ENCODE measurements around the gene DNAJC18. TPM values are rescaled to one million over a fixed set of nuclear protein-coding genes. Genes with fewer than 3 reads are reported as not detected.

The DNAJC18 gene
- total and polyA plus RNA-seq, 2 of the 4 experiments (the other 2 are of a cell fraction): 8.5 to 11.1 TPM

DNA sequence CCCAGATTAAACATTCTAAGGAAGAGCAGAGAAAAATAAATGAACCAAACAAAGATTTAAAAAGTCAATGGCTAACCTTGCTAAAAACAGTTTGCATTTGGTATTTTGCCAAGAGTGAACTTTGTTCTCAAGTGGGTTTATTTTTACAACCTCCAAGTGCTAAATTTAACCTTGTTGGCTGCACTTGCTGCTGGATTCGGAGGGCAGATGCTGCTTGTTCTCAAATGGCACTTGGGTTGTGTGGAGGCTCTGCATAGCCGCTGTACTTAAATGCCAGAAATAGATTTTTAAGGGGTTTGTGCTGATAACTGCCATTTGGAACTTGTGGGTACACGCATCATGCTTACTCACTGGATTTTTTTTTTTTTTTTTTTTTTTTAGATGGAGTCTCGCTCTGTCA, 22.1 kb downstream of the DNAJC18 start:
- no peak overlapping the region for H3K23ac ChIP-seq (ENCODE audit: low read depth, low read length)
- peaks cover 7% of the 10 kb centered on the region; the same call in 1 of the 2 replicates for H3K4me1 ChIP-seq (ENCODE audit: control insufficient read depth, insufficient read depth, low read length)
- ChIA-PET POLR2A (ENCODE audit: unreplicated experiment) (no interaction called here), CTCF (no interaction called here)
- intact Hi-C loops (cut with micrococcal nuclease) (no loop called here), dilution Hi-C loops (cut with HindIII; ENCODE audit: low sequenced_read_pairs, unreplicated experiment) (loop anchor here (25.0 kb wide), 1 partner anchor 95 kb away; no protein-coding TSS in a partner anchor), in situ Hi-C loops (cut with MboI; ENCODE audit: low sequenced_read_pairs) (no loop called here)
- H3K56ac ChIP-seq (ENCODE audit: extremely low read depth, insufficient read depth, low read length): no peak overlapping the region
- H2AFZ ChIP-seq (replicated peaks; ENCODE audit: low read length, poor library complexity): no peak overlapping the region
- no peak overlapping the region for H3K4ac ChIP-seq (ENCODE audit: low read depth, low read length)
- H3K9me3 ChIP-seq (ENCODE audit: control insufficient read depth, insufficient read depth, low read length): no peaks in the 10 kb centered on the region
- no TSS peak for BruUV-seq (replicated peaks)
- no peak overlapping the region for H2AK5ac ChIP-seq (ENCODE audit: low read depth, low read length)
- no peak overlapping the region for H4K8ac ChIP-seq (ENCODE audit: low read depth in 2 of 2, low read length in 2 of 2)
- H2BK120ac ChIP-seq (ENCODE audit: low read depth, low read length): no peak overlapping the region
- no CpG with 5 or more reads among the region's 4 CpGs for WGBS, 2 experiments (ENCODE audit: extremely low coverage in 2 of 2, insufficient read length in 1 of 2)
- no peak overlapping the region for H2BK20ac ChIP-seq (ENCODE audit: low read depth, low read length)
- peaks cover 23% of the 10 kb centered on the region for H3K36me3 ChIP-seq (ENCODE audit: control insufficient read depth, insufficient read depth, low read length)
- ATAC-seq (ENCODE audit: low read depth) (0 out of 2 replicates have a peak, but pooled peaks have one; percentile 24), DNase-seq (peak; percentile 76)
- H3K9me1 ChIP-seq (ENCODE audit: insufficient read depth, low read length): no peaks in the 10 kb centered on the region
- H3K9ac ChIP-seq (ENCODE audit: low read depth, low read length): no peak overlapping the region
- H3K14ac ChIP-seq (replicated peaks; ENCODE audit: low read depth, low read length): no peak overlapping the region
- no peak overlapping the region for H2AK9ac ChIP-seq (replicated peaks; ENCODE audit: low read depth, low read length, poor library complexity)
- H3K4me3 ChIP-seq (ENCODE audit: insufficient read depth, low read depth, low read length): no peak overlapping the region
- H2BK15ac ChIP-seq (ENCODE audit: low read depth, low read length): no peak overlapping the region
- no peak overlapping the region for H4K5ac ChIP-seq (ENCODE audit: low read depth, low read length)
- no peak overlapping the region for H2BK5ac ChIP-seq (ENCODE audit: low read depth, low read length, poor library complexity, severe bottlenecking)
- H4K20me1 ChIP-seq (ENCODE audit: insufficient read depth, low read length): no peaks in the 10 kb centered on the region
- no peak overlapping the region for H3K27ac ChIP-seq (ENCODE audit: insufficient read depth, low read length)
- H4K91ac ChIP-seq (ENCODE audit: insufficient read depth, low read depth, low read length): no peak overlapping the region
- no peak overlapping the region for H3K4me2 ChIP-seq (ENCODE audit: low read depth, low read length)
- no peaks in the 10 kb centered on the region for H3K79me1 ChIP-seq (ENCODE audit: low read depth in 1 of 2, low read length in 2 of 2)
- TF ChIP-seq, protein P1, sequence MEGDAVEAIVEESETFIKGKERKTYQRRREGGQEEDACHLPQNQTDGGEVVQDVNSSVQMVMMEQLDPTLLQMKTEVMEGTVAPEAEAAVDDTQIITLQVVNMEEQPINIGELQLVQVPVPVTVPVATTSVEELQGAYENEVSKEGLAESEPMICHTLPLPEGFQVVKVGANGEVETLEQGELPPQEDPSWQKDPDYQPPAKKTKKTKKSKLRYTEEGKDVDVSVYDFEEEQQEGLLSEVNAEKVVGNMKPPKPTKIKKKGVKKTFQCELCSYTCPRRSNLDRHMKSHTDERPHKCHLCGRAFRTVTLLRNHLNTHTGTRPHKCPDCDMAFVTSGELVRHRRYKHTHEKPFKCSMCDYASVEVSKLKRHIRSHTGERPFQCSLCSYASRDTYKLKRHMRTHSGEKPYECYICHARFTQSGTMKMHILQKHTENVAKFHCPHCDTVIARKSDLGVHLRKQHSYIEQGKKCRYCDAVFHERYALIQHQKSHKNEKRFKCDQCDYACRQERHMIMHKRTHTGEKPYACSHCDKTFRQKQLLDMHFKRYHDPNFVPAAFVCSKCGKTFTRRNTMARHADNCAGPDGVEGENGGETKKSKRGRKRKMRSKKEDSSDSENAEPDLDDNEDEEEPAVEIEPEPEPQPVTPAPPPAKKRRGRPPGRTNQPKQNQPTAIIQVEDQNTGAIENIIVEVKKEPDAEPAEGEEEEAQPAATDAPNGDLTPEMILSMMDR (conservative IDR thresholded peaks at IDR 0.05; ENCODE audit: low read depth, low read length): no peak
- TF ChIP-seq RFX5 (IDR thresholded peaks at IDR 0.05; ENCODE audit: low read depth, low read length): no peak
- no peak for TF ChIP-seq FOS (IDR thresholded peaks at IDR 0.05; ENCODE audit: low read depth, low read length)
- no peak for TF ChIP-seq MAFK (IDR thresholded peaks at IDR 0.05; ENCODE audit: low read depth, low read length)
- TF ChIP-seq RCOR1 (IDR thresholded peaks at IDR 0.05; ENCODE audit: insufficient replicate concordance, low read length): no peak
- TF ChIP-seq CHD1 (IDR thresholded peaks at IDR 0.05; ENCODE audit: low read depth, low read length): no peak
- TF ChIP-seq, protein P2, sequence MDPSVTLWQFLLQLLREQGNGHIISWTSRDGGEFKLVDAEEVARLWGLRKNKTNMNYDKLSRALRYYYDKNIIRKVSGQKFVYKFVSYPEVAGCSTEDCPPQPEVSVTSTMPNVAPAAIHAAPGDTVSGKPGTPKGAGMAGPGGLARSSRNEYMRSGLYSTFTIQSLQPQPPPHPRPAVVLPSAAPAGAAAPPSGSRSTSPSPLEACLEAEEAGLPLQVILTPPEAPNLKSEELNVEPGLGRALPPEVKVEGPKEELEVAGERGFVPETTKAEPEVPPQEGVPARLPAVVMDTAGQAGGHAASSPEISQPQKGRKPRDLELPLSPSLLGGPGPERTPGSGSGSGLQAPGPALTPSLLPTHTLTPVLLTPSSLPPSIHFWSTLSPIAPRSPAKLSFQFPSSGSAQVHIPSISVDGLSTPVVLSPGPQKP (IDR thresholded peaks at IDR 0.05; ENCODE audit: borderline replicate concordance, low read depth, low read length): no peak
- TF ChIP-seq BHLHE40 (IDR thresholded peaks at IDR 0.05; ENCODE audit: low read depth, low read length): no peak
- no peak for TF ChIP-seq MAZ (IDR thresholded peaks at IDR 0.05; ENCODE audit: borderline replicate concordance, low read depth, low read length)
- no peak for TF ChIP-seq CEBPB (IDR thresholded peaks at IDR 0.05; ENCODE audit: low read depth, low read length)
- TF ChIP-seq SMC3 (IDR thresholded peaks at IDR 0.05; ENCODE audit: low read depth, low read length): no peak
- no peak for TF ChIP-seq NFE2L2 (IDR thresholded peaks at IDR 0.05; ENCODE audit: low read depth, low read length)
- no peak overlapping the region for H3K18ac ChIP-seq (ENCODE audit: low read depth, low read length)
- H3K27me3 ChIP-seq (ENCODE audit: control insufficient read depth, insufficient read depth, low read length): no peaks in the 10 kb centered on the region
